ENCODE measurements around the gene SNTA1. TPM values are rescaled to one million over a fixed set of nuclear protein-coding genes. Genes with fewer than 3 reads are reported as not detected.

Gene SNTA1
- total RNA-seq, 1 donor from 2014 or later, result 28.9 TPM

DNA sequence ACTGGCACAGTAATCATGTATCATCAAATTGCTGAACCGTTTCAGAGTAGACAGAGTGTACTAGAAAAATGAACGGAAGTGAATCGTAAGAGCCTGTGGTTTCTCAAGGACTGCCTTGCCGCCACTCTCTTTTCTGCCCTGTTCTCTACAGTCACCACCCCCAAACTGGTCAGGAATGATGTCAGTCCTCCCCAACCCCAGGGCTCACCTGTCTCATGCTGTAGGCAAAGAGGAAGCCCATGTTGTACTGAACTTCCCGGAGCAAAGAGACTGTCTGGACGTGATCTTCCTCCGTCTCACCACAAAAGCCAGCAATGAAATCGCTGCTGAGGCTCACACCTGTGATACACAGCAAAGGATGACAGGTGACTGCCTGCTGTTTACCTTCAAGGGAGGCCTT is 73.3 kb downstream of the SNTA1 start:
- DNase-seq (ENCODE audit: extremely low spot score, unreplicated experiment), result no peak
- peaks cover 32% of the 10 kb centered on the region for H3K36me3 Mint-ChIP-seq (ENCODE audit: unreplicated experiment)
- TF ChIP-seq, protein P1, sequence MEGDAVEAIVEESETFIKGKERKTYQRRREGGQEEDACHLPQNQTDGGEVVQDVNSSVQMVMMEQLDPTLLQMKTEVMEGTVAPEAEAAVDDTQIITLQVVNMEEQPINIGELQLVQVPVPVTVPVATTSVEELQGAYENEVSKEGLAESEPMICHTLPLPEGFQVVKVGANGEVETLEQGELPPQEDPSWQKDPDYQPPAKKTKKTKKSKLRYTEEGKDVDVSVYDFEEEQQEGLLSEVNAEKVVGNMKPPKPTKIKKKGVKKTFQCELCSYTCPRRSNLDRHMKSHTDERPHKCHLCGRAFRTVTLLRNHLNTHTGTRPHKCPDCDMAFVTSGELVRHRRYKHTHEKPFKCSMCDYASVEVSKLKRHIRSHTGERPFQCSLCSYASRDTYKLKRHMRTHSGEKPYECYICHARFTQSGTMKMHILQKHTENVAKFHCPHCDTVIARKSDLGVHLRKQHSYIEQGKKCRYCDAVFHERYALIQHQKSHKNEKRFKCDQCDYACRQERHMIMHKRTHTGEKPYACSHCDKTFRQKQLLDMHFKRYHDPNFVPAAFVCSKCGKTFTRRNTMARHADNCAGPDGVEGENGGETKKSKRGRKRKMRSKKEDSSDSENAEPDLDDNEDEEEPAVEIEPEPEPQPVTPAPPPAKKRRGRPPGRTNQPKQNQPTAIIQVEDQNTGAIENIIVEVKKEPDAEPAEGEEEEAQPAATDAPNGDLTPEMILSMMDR (IDR thresholded peaks at IDR 0.05), result no peak
- no peaks in the 10 kb centered on the region for H3K9me3 Mint-ChIP-seq (ENCODE audit: unreplicated experiment)
- H3K4me1 Mint-ChIP-seq (ENCODE audit: unreplicated experiment), result peaks cover 5% of the 10 kb centered on the region
- no peak overlapping the region for H3K27ac Mint-ChIP-seq (ENCODE audit: unreplicated experiment)
- H3K27me3 Mint-ChIP-seq (ENCODE audit: unreplicated experiment), result no peaks in the 10 kb centered on the region
- H3K4me3 Mint-ChIP-seq (ENCODE audit: unreplicated experiment), result no peak overlapping the region

DNA sequence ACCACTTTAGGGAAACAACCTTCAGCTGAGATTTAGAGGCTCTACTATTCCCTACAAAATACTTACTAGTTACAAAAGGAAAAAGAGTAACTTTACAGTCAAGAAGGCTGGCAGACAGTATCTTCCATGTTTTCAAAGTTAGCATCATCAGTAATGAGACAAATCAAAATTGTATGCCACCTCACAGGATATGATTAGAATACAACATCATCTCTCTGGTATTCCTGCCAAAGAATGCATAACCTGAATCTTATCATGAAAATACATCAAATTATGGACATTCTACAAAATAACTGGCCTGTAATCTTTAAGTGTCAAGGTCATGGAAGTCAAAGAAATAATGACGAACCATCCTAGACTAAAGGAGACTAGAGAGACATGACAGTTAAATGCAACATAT is 80.7 kb downstream of the SNTA1 start:
- H3K9me3 Mint-ChIP-seq (ENCODE audit: unreplicated experiment), result no peaks in the 10 kb centered on the region
- no peak overlapping the region for H3K4me3 Mint-ChIP-seq (ENCODE audit: unreplicated experiment)
- peaks cover 59% of the 10 kb centered on the region for H3K36me3 Mint-ChIP-seq (ENCODE audit: unreplicated experiment)
- DNase-seq (ENCODE audit: extremely low spot score, unreplicated experiment), result no peak
- no peaks in the 10 kb centered on the region for H3K4me1 Mint-ChIP-seq (ENCODE audit: unreplicated experiment)
- no peaks in the 10 kb centered on the region for H3K27me3 Mint-ChIP-seq (ENCODE audit: unreplicated experiment)
- H3K27ac Mint-ChIP-seq (ENCODE audit: unreplicated experiment), result no peak overlapping the region
- TF ChIP-seq, protein P1 (IDR thresholded peaks at IDR 0.05), result no peak

DNA sequence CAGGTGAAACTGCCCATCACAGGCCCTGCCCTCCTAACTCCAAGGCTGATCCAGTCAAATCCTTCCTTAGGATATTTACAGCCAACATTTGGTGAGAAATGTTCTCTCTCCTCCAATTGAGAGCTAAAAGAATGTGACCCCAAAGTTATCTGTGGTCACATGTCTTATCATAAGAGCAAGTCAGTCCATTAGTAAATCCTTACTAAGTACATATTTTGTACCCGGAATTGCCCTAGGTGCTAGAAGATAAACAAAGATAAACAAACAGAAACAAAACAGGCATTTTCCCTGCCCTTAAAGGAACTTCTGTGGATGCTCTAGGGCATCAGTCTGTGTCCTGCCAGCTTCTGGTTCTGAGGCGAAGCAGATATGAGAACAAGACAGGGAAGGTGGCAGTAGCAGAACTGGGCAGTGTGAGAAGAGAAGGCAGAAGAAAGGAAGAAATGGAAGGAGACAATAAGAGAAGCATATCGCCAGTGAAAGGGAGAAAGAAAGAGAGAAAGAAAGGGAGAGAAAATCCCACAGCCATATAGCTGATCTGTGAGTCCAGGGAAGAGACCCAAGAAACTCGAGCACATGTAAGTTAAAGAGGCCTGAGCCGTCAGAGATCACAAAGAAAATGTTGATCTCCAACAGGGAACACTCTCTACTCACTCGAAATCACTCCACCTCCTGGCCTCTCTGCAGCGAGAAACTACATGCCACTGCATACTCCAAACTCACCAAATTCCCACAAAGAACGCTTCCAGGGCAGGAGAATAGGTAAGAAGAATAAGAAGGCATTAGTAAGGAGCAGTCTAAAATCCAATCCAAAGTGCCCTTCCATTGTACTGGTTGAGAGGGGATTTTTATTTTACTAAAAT is 83.9 kb downstream of the SNTA1 start:
- TF ChIP-seq, protein P1 (IDR thresholded peaks at IDR 0.05), result no peak
- no peaks in the 10 kb centered on the region for H3K4me1 Mint-ChIP-seq (ENCODE audit: unreplicated experiment)
- no peak overlapping the region for H3K4me3 Mint-ChIP-seq (ENCODE audit: unreplicated experiment)
- DNase-seq (ENCODE audit: extremely low spot score, unreplicated experiment), result no peak
- no peaks in the 10 kb centered on the region for H3K27me3 Mint-ChIP-seq (ENCODE audit: unreplicated experiment)
- H3K36me3 Mint-ChIP-seq (ENCODE audit: unreplicated experiment), result peaks cover 52% of the 10 kb centered on the region
- H3K27ac Mint-ChIP-seq (ENCODE audit: unreplicated experiment), result no peak overlapping the region
- H3K9me3 Mint-ChIP-seq (ENCODE audit: unreplicated experiment), result no peaks in the 10 kb centered on the region

Other genes starting within 250 kb of the SNTA1 start
- not detected in 2 replicates for gene BPIFA3, start 226.4 kb downstream of the SNTA1 start, total RNA-seq
- not detected in 2 replicates for gene BPIFA1, start 207.8 kb downstream of the SNTA1 start, total RNA-seq
- gene BPIFB1, start 160.5 kb downstream of the SNTA1 start, total RNA-seq, result not detected in 2 replicates
- gene CDK5RAP1, start 42.2 kb downstream of the SNTA1 start, total RNA-seq, result 25.1 and 25.3 TPM in 2 replicates
- gene CBFA2T2, start 46.3 kb upstream of the SNTA1 start, total RNA-seq, result 19.6 and 19.9 TPM in 2 replicates
- gene C20orf144, start 218.6 kb upstream of the SNTA1 start, total RNA-seq, result 0.13 and 0.37 TPM in 2 replicates
- 0.52 and 0.54 TPM in 2 replicates for gene ACTL10, start 223.2 kb upstream of the SNTA1 start, total RNA-seq
- gene NECAB3, start 230.7 kb upstream of the SNTA1 start, total RNA-seq, result 29.1 and 30.0 TPM in 2 replicates
- 5.6 and 6.3 TPM in 2 replicates for gene E2F1, start 242.6 kb upstream of the SNTA1 start, total RNA-seq